H1 (cell line): Measurements from ENCODE around the gene ZSCAN21. TPM values are rescaled to one million over a fixed set of nuclear protein-coding genes. Genes with fewer than 3 reads are reported as not detected.

Source experiments
- CTCF ChIA-PET: fragments of 300-600 bp; sonication (Branson Sonifier 250); formaldehyde crosslinking; loops from one replicate; lab custom pipeline; 2021; ENCODE audit not compliant: partially characterized antibody; lab: Charles Lee
- POLR2A ChIA-PET: fragments of 300-600 bp; sonication (Branson Sonifier 250); formaldehyde crosslinking; loops from one replicate; lab custom pipeline; 2021; ENCODE audit warnings: inconsistent platforms; ENCODE audit not compliant: partially characterized antibody; lab: Charles Lee
- DNase-seq, 2 experiments: peaks; one replicate each; pipeline versions ENCODE4 v3.0.0 to v3.0.0-alpha.2; 2010 to 2022; ENCODE audit warnings: low spot score in 2 of 2, low read depth in 1 of 2, mixed read lengths in 1 of 2
- FAIRE-seq: peaks from 2 replicates; lab custom pipeline; 2011; peaks lifted over from hg19 to GRCh38; lab: Jason Lieb, UNC
- H2AFZ ChIP-seq: 2 replicates; pipeline ENCODE4 v1.8.1; 2012; ENCODE audit warnings: low read length, inconsistent platforms
- H2AK5ac ChIP-seq: 2 replicates; pipeline ENCODE4 v1.6.1; 2013; ENCODE audit warnings: low read depth, low read length
- H2BK120ac ChIP-seq: replicated peaks from 2 replicates; pipeline ENCODE3; 2013; ENCODE audit warnings: low read depth, low read length, inconsistent platforms
- H2BK12ac ChIP-seq: 2 replicates; pipeline ENCODE4 v1.6.1; 2013; ENCODE audit warnings: low read depth, low read length
- H2BK15ac ChIP-seq: 2 replicates; pipeline ENCODE4 v1.6.1; 2013; ENCODE audit warnings: low read length
- H2BK20ac ChIP-seq: 2 replicates; pipeline ENCODE4 v1.6.1; 2013; ENCODE audit warnings: low read length
- H2BK5ac ChIP-seq: 2 replicates; pipeline ENCODE4 v1.6.1; 2013; ENCODE audit warnings: low read depth, low read length
- H3K14ac ChIP-seq: 2 replicates; pipeline ENCODE4 v1.6.1; 2013; ENCODE audit warnings: inconsistent platforms; ENCODE audit not compliant: insufficient read length
- H3K18ac ChIP-seq: 2 replicates; pipeline ENCODE4 v1.6.1; 2013; ENCODE audit warnings: low read length; ENCODE audit errors: extremely low read depth
- H3K23ac ChIP-seq: 2 replicates; pipeline ENCODE4 v1.6.1; 2013; ENCODE audit warnings: inconsistent platforms; ENCODE audit not compliant: insufficient read length
- H3K23me2 ChIP-seq: 2 replicates; pipeline ENCODE4 v1.6.1; 2013; ENCODE audit warnings: low read depth, low read length
- H3K27ac ChIP-seq: 2 replicates; pipeline ENCODE4 v1.6.1; 2011; ENCODE audit warnings: low read depth, low read length, inconsistent platforms
- H3K27me3 ChIP-seq, 4 experiments: replicated peaks in 1 of 4; 1 replicate in 1 of 4; 2 replicates in 3 of 4; pipeline versions ENCODE4 v1.6.1 to v1.8.1; 2011 to 2013; ENCODE audit warnings: low read length in 3 of 4, mild to moderate bottlenecking in 3 of 4, inconsistent platforms in 2 of 4, mixed read lengths in 2 of 4, moderate library complexity in 1 of 4; ENCODE audit not compliant: control insufficient read depth in 3 of 4, insufficient read depth in 3 of 4; ENCODE audit errors: extremely low read depth in 1 of 4
- H3K36me3 ChIP-seq, 4 experiments: 2 replicates each; pipeline versions ENCODE4 v1.6.1 to v1.8.1; 2011 to 2013; ENCODE audit warnings: mild to moderate bottlenecking in 4 of 4, low read length in 3 of 4, moderate library complexity in 2 of 4, control low read depth in 1 of 4, inconsistent platforms in 1 of 4; ENCODE audit not compliant: insufficient read depth in 4 of 4, control insufficient read depth in 2 of 4
- H3K4ac ChIP-seq: replicated peaks from 2 replicates; pipeline ENCODE3; 2013; ENCODE audit warnings: low read length, low read depth, mixed read lengths, inconsistent platforms; ENCODE audit not compliant: insufficient read length
- H3K4me1 ChIP-seq, 4 experiments: replicated peaks in 1 of 4; 1 replicate in 1 of 4; 2 replicates in 3 of 4; pipeline versions ENCODE4 v1.6.1 to v1.8.1; 2011 to 2013; ENCODE audit warnings: low read length in 3 of 4, inconsistent platforms in 2 of 4, mixed read lengths in 1 of 4; ENCODE audit not compliant: insufficient read depth in 4 of 4, control insufficient read depth in 3 of 4
- H3K4me2 ChIP-seq, 2 experiments: 2 replicates each; pipeline versions ENCODE4 v1.6.1 to v1.8.1; 2011 to 2013; ENCODE audit warnings: low read depth in 2 of 2, low read length in 2 of 2, control low read depth in 1 of 2, inconsistent platforms in 1 of 2, mild to moderate bottlenecking in 1 of 2; ENCODE audit not compliant: insufficient read depth in 1 of 2
- H3K4me3 ChIP-seq, 4 experiments: fragments of 200-600, 300-600 bp in 1 of 4; sonication (generic), shearing (Covaris generic), sonication (Bioruptor Twin) in 1 of 4; 2 replicates each; pipeline versions ENCODE4 v1.5.1 to v1.8.1; 2011 to 2016; ENCODE audit warnings: low read length in 4 of 4, low read depth in 3 of 4, control low read depth in 2 of 4, inconsistent platforms in 2 of 4, mild to moderate bottlenecking in 2 of 4, mixed read lengths in 1 of 4, moderate library complexity in 1 of 4; ENCODE audit not compliant: insufficient read depth in 2 of 4; ENCODE audit errors: extremely low read depth in 1 of 4
- H3K56ac ChIP-seq: replicated peaks from 2 replicates; pipeline ENCODE3; 2013; ENCODE audit warnings: low read depth, mild to moderate bottlenecking, mixed read lengths, low read length, inconsistent platforms; ENCODE audit not compliant: insufficient read length
- H3K79me1 ChIP-seq: 2 replicates; pipeline ENCODE4 v1.6.1; 2013; ENCODE audit warnings: low read depth, low read length, control low read depth
- H3K79me2 ChIP-seq, 2 experiments: 2 replicates each; pipeline versions ENCODE4 v1.6.1 to v1.8.1; 2012 to 2013; ENCODE audit warnings: low read length in 2 of 2, mild to moderate bottlenecking in 2 of 2, inconsistent platforms in 1 of 2; ENCODE audit not compliant: insufficient read depth in 2 of 2, control insufficient read depth in 1 of 2
- H3K9ac ChIP-seq, 4 experiments: replicated peaks in 1 of 4; 1 replicate in 1 of 4; 2 replicates in 3 of 4; pipeline versions ENCODE4 v1.6.1 to v1.8.1; 2011 to 2013; ENCODE audit warnings: low read depth in 3 of 4, low read length in 3 of 4, control low read depth in 2 of 4, mild to moderate bottlenecking in 2 of 4, moderate library complexity in 2 of 4, inconsistent platforms in 1 of 4; ENCODE audit errors: extremely low read depth in 1 of 4
- H3K9me3 ChIP-seq, 2 experiments: 2 replicates each; pipeline versions ENCODE4 v1.6.1 to v1.8.1; 2012 to 2013; ENCODE audit warnings: mild to moderate bottlenecking in 2 of 2, moderate library complexity in 2 of 2, control low read depth in 1 of 2, inconsistent platforms in 1 of 2, low read depth in 1 of 2, low read length in 1 of 2, mixed read lengths in 1 of 2; ENCODE audit not compliant: insufficient read depth in 2 of 2
- H4K20me1 ChIP-seq, 2 experiments: replicated peaks in 1 of 2; 2 replicates each; pipeline versions ENCODE3 to v1.8.1; 2011 to 2013; ENCODE audit warnings: inconsistent platforms in 2 of 2, low read length in 2 of 2, mild to moderate bottlenecking in 1 of 2; ENCODE audit not compliant: insufficient read depth in 2 of 2, control insufficient read depth in 1 of 2
- H4K5ac ChIP-seq: 2 replicates; pipeline ENCODE4 v1.6.1; 2013; ENCODE audit warnings: low read length, low read depth, mixed read lengths, inconsistent platforms; ENCODE audit not compliant: insufficient read length
- H4K8ac ChIP-seq: 2 replicates; pipeline ENCODE4 v1.8.0; 2013; ENCODE audit warnings: mild to moderate bottlenecking, moderate library complexity, low read length, inconsistent platforms; ENCODE audit not compliant: insufficient read depth; ENCODE audit errors: extremely low read depth
- H4K91ac ChIP-seq: replicated peaks from 2 replicates; pipeline ENCODE3; 2013; ENCODE audit warnings: low read length, mixed read lengths, inconsistent platforms; ENCODE audit not compliant: insufficient read length
- ASH2L ChIP-seq: fragments of 200-600, 300-600 bp; sonication (generic); IDR thresholded peaks from one replicate; pipeline ENCODE4 v1.7.1; 2017; ENCODE audit warnings: low read length
- BACH1 ChIP-seq: IDR thresholded peaks from 2 replicates; pipeline ENCODE4 v1.6.1; 2012; ENCODE audit warnings: low read length, improper control_type of control experiment
- BRCA1 ChIP-seq: IDR thresholded peaks from 2 replicates; pipeline ENCODE4 v1.6.1; 2012; ENCODE audit warnings: low read depth, low read length, improper control_type of control experiment
- CBX5 ChIP-seq: fragments of 300-800, 300-1000 bp; sonication (generic); IDR thresholded peaks from 2 replicates; pipeline ENCODE4 v1.7.1; 2016; ENCODE audit warnings: antibody characterized with exemption, low read length, low read depth
- CREB1 ChIP-seq: IDR thresholded peaks from 2 replicates; pipeline ENCODE4 v1.6.1; 2012; ENCODE audit warnings: inconsistent platforms
- EZH2 ChIP-seq: fragments of 200-600 bp; sonication (generic); IDR thresholded peaks from 2 replicates; pipeline ENCODE4 v1.7.1; 2012; ENCODE audit warnings: low read depth, mild to moderate bottlenecking, moderate library complexity, low read length, inconsistent platforms; ENCODE audit not compliant: severe bottlenecking
- JUN ChIP-seq: IDR thresholded peaks from 2 replicates; pipeline ENCODE4 v1.6.1; 2011; ENCODE audit warnings: low read depth, mild to moderate bottlenecking, improper control_type of control experiment, low read length
- KDM1A ChIP-seq: fragments of 200-600, 300-600 bp; sonication (generic); IDR thresholded peaks from 2 replicates; pipeline ENCODE4 v1.7.1; 2016; ENCODE audit warnings: mild to moderate bottlenecking, low read length, borderline replicate concordance
- RFX5 ChIP-seq: IDR thresholded peaks from 2 replicates; pipeline ENCODE4 v1.6.1; 2011; ENCODE audit warnings: low read depth, low read length, improper control_type of control experiment, borderline replicate concordance
- RNF2 ChIP-seq: fragments of 200-900, 300-1000 bp; sonication (generic); IDR thresholded peaks from 2 replicates; pipeline ENCODE4 v1.7.1; 2016; ENCODE audit warnings: borderline replicate concordance, low read depth, mild to moderate bottlenecking, antibody characterized with exemption, low read length; ENCODE audit not compliant: poor library complexity, severe bottlenecking; ENCODE audit errors: missing control alignments
- RXRA ChIP-seq: IDR thresholded peaks from 2 replicates; pipeline ENCODE4 v1.6.1; 2011; ENCODE audit warnings: low read depth, mild to moderate bottlenecking, low read length, moderate library complexity; ENCODE audit not compliant: insufficient read depth
- SAP30 ChIP-seq: fragments of 300-600 bp; sonication (generic); IDR thresholded peaks from 2 replicates; pipeline ENCODE4 v1.7.1; 2012; ENCODE audit warnings: low read length, moderate library complexity, mild to moderate bottlenecking, inconsistent platforms; ENCODE audit not compliant: insufficient read depth, insufficient replicate concordance
- WGBS, 2 experiments: shearing (Covaris generic) in 1 of 2; methylation state at CpG; one replicate each; pipeline versions ENCODE4 v1.1.6 to v1.1.7; 2013 to 2015; ENCODE audit warnings: low lambda C conversion rate in 2 of 2, mixed read lengths in 2 of 2, inconsistent platforms in 1 of 2, low coverage in 1 of 2, missing lambda C conversion rate in 1 of 2; ENCODE audit not compliant: insufficient replicate concordance in 2 of 2, insufficient coverage in 1 of 2, insufficient read length in 1 of 2; ENCODE audit errors: extremely low coverage in 1 of 2, missing lambda C conversion rate in 1 of 2; 5-methylcytosine and 5-hydroxymethylcytosine counted together
- polyA plus RNA-seq, 7 experiments: library from polyadenylated mRNA; depleted of rRNA in 3 of 7; stranded (reverse) in 5 of 7; unstranded in 2 of 7; fragments of >200 nt in 5 of 7; fragments of 200-250 nt in 2 of 7; gene quantifications; 1 replicate in 5 of 7; 2 replicates in 1 of 7; 4 replicates in 1 of 7; pipeline versions ENCODE4 v1.2.1 to v1.2.3, GENCODE V29; 2011 to 2013; ENCODE audit warnings: missing spikeins in 2 of 7, mixed read lengths in 2 of 7
- total RNA-seq: library from RNA; stranded (reverse); fragmentation: NEBNext Ultra II Directional; extraction: Animal tissue kit (Norgen Biotek cat#: 25700); gene quantifications from 2 replicates; pipeline ENCODE4 v1.2.1, GENCODE V29; 2021

Gene ZSCAN21
- total and polyA plus RNA-seq, 2 of the 8 experiments (the other 6 are each of a cell fraction or from before 2014, with no cell fraction given) = 15.4 to 26.1 TPM

- TF ChIP-seq RFX5 (no peak), SAP30 (no peak), BACH1 (no peak), JUN (no peak), CBX5 (no peak), KDM1A (no peak), EZH2 (no peak), ASH2L (no peak), RXRA (no peak), RNF2 (no peak), BRCA1 (no peak), CREB1 (no peak)
- TF ChIP-seq, all 59 proteins: peak for 0
- Histone ChIP-seq H3K4me1 (peaks cover 0 to 2% (median under 1%) of the 10 kb centered on the region in 4 experiments; a peak in 3 of 7 replicates), H2BK15ac (no peak overlapping the region), H3K9ac (no peak overlapping the region), H3K14ac (no peak overlapping the region), H3K18ac (no peak overlapping the region), H3K4me2 (no peak overlapping the region), H3K79me2 (peaks cover 8 to 9% of the 10 kb centered on the region in 2 experiments), H2BK12ac (no peak overlapping the region), H2BK20ac (no peak overlapping the region), H4K91ac (no peak overlapping the region), H2AK5ac (no peak overlapping the region), H2BK5ac (no peak overlapping the region), H4K8ac (peak overlapping the region; percentile 58; the same call in 1 of the 2 replicates), H2AFZ (no peak overlapping the region), H3K23ac (no peak overlapping the region), H3K4ac (no peak overlapping the region), H3K56ac (no peak overlapping the region), H3K4me3 (no peak overlapping the region), H3K36me3 (no peaks in the 10 kb centered on the region), H3K27ac (no peak overlapping the region), H4K20me1 (peaks cover under 1 to 2% of the 10 kb centered on the region in 2 experiments), H3K23me2 (peaks cover 9% of the 10 kb centered on the region), H2BK120ac (no peak overlapping the region), H4K5ac (no peak overlapping the region), H3K79me1 (peaks cover 5% of the 10 kb centered on the region), H3K9me3 (no peaks in the 10 kb centered on the region), H3K27me3 (no peaks in the 10 kb centered on the region)
- 83% methylated on average over 3 of the region's 3 CpGs; no CpG with 5 or more reads in 1 of the 2 experiments for WGBS, 2 experiments
- DNase-seq (no peak), FAIRE-seq (no peak)
- CTCF ChIA-PET = interaction anchor here (0.6 to 9.7 kb wide), 4 partner anchors 17 to 60 kb away, joined by 3 to 99 read pairs (median 3); no protein-coding TSS in a partner anchor
- POLR2A ChIA-PET = interaction anchor here (0.7 to 7.4 kb wide), 4 partner anchors 11 to 93 kb away, joined by 3 to 47 read pairs (median 4); no protein-coding TSS in a partner anchor
These were observed 38.1 kb upstream of the ZSCAN21 start for GRCh38 chr7:100011516-100011915.
